Osteoblast (primary cell): ENCODE data around the gene SMC6. TPM values are rescaled to one million over a fixed set of nuclear protein-coding genes. Genes with fewer than 3 reads are reported as not detected.

ENCODE experiments used
- DNase-seq: peaks from one replicate; pipeline ENCODE4 v3.0.0; 2011; ENCODE audit warnings: low spot score, mixed read lengths; ENCODE audit not compliant: insufficient read length; ENCODE audit errors: missing footprints
- H2AFZ ChIP-seq: 2 replicates; pipeline ENCODE4 v1.6.0; 2011; ENCODE audit warnings: mild to moderate bottlenecking, low read length
- H3K27ac ChIP-seq: 2 replicates; pipeline ENCODE4 v1.5.1; 2011; ENCODE audit warnings: mild to moderate bottlenecking, low read depth, low read length, moderate library complexity
- H3K27me3 ChIP-seq: 2 replicates; pipeline ENCODE4 v1.6.0; 2012; ENCODE audit warnings: mild to moderate bottlenecking, control low read depth, inconsistent platforms, low read length, moderate library complexity; ENCODE audit not compliant: insufficient read depth
- H3K36me3 ChIP-seq: 2 replicates; pipeline ENCODE4 v1.5.1; 2011; ENCODE audit warnings: mild to moderate bottlenecking, low read length, control low read depth, moderate library complexity; ENCODE audit not compliant: insufficient read depth
- H3K4me1 ChIP-seq: 2 replicates; pipeline ENCODE4 v1.5.1; 2011; ENCODE audit warnings: mild to moderate bottlenecking, low read length, control low read depth, moderate library complexity; ENCODE audit not compliant: insufficient read depth
- H3K4me2 ChIP-seq: 2 replicates; pipeline ENCODE4 v1.6.0; 2011; ENCODE audit warnings: mild to moderate bottlenecking, low read length; ENCODE audit not compliant: insufficient read depth
- H3K4me3 ChIP-seq: fragments of 200-600 bp; sonication (generic); 3 replicates; pipeline ENCODE4 v1.5.1; 2012; ENCODE audit warnings: mild to moderate bottlenecking, low read length, inconsistent platforms; ENCODE audit not compliant: insufficient read depth
- H3K79me2 ChIP-seq: 2 replicates; pipeline ENCODE4 v1.6.0; 2012; ENCODE audit warnings: mild to moderate bottlenecking, low read length, control low read depth, inconsistent platforms; ENCODE audit not compliant: insufficient read depth
- H3K9me3 ChIP-seq: 2 replicates; pipeline ENCODE4 v1.5.1; 2011; ENCODE audit warnings: low read depth, low read length, control low read depth
- H4K20me1 ChIP-seq: 2 replicates; pipeline ENCODE4 v1.6.0; 2012; ENCODE audit warnings: mild to moderate bottlenecking, low read length, control low read depth; ENCODE audit not compliant: insufficient read depth
- CTCF ChIP-seq: IDR thresholded peaks from 2 replicates; pipeline ENCODE4 v1.5.1; 2011; ENCODE audit warnings: mild to moderate bottlenecking, low read depth, low read length, moderate library complexity; ENCODE audit errors: extremely low read depth
- total RNA-seq: library from RNA; depleted of rRNA; stranded (reverse); fragments of >200 nt; gene quantifications from 2 replicates; pipeline ENCODE4 v1.2.3, GENCODE V29; 2012

Gene SMC6
- total RNA-seq, 1 donor: 22.4 TPM

GRCh38 chr2:17799301-17800120, 45.9 kb upstream of the SMC6 start:
- H4K20me1 ChIP-seq: no peaks in the 10 kb centered on the region
- no peak for DNase-seq
- H3K27ac ChIP-seq: no peak overlapping the region
- no peak overlapping the region for H3K4me2 ChIP-seq
- H3K79me2 ChIP-seq: no peaks in the 10 kb centered on the region
- H3K4me1 ChIP-seq: no peaks in the 10 kb centered on the region
- TF ChIP-seq CTCF: no peak
- H3K36me3 ChIP-seq: no peaks in the 10 kb centered on the region
- peaks cover 5% of the 10 kb centered on the region for H3K27me3 ChIP-seq
- no peak overlapping the region for H2AFZ ChIP-seq
- no peaks in the 10 kb centered on the region for H3K9me3 ChIP-seq
- no peak overlapping the region for H3K4me3 ChIP-seq

GRCh38 chr2:17798338-17798737, 44.7 kb upstream of the SMC6 start:
- Histone ChIP-seq H3K9me3 (no peaks in the 10 kb centered on the region), H3K79me2 (no peaks in the 10 kb centered on the region), H3K4me1 (no peaks in the 10 kb centered on the region), H2AFZ (no peak overlapping the region), H3K4me2 (no peak overlapping the region), H3K4me3 (no peak overlapping the region), H3K27me3 (peaks cover 5% of the 10 kb centered on the region), H3K36me3 (no peaks in the 10 kb centered on the region), H3K27ac (no peak overlapping the region), H4K20me1 (no peaks in the 10 kb centered on the region)
- DNase-seq: no peak
- no peak for TF ChIP-seq CTCF

- Histone ChIP-seq H3K79me2 (no peaks in the 10 kb centered on the region), H3K36me3 (no peaks in the 10 kb centered on the region), H3K4me2 (no peak overlapping the region), H3K4me3 (no peak overlapping the region), H4K20me1 (no peaks in the 10 kb centered on the region), H3K27ac (no peak overlapping the region), H2AFZ (no peak overlapping the region), H3K27me3 (peaks cover 5% of the 10 kb centered on the region), H3K9me3 (no peaks in the 10 kb centered on the region), H3K4me1 (no peaks in the 10 kb centered on the region)
- DNase-seq: no peak
- TF ChIP-seq CTCF: no peak
Measured at GRCh38 chr2:17795309-17795708, 41.7 kb upstream of the SMC6 start.

GRCh38 chr2:17793803-17794354, 40.3 kb upstream of the SMC6 start:
- H4K20me1 ChIP-seq: no peaks in the 10 kb centered on the region
- H3K4me3 ChIP-seq: no peak overlapping the region
- no peak overlapping the region for H2AFZ ChIP-seq
- no peak for DNase-seq
- H3K4me2 ChIP-seq: no peak overlapping the region
- no peaks in the 10 kb centered on the region for H3K9me3 ChIP-seq
- no peaks in the 10 kb centered on the region for H3K79me2 ChIP-seq
- no peaks in the 10 kb centered on the region for H3K27me3 ChIP-seq
- H3K36me3 ChIP-seq: no peaks in the 10 kb centered on the region
- H3K4me1 ChIP-seq: no peaks in the 10 kb centered on the region
- no peak for TF ChIP-seq CTCF
- no peak overlapping the region for H3K27ac ChIP-seq
